DOHH2 (cell line): ENCODE data around the gene FHOD1.

Experiments
- EZH2phosphoT487 ChIP-seq: fragments of 200-600 bp; sonication (generic); IDR thresholded peaks from 2 replicates; pipeline ENCODE4 v1.6.1; 2017; ENCODE audit warnings: borderline replicate concordance, mild to moderate bottlenecking, antibody characterized with exemption, low read length, moderate library complexity, mixed read lengths
- TF ChIP-seq, protein P1 (sequence below): fragments of 200-600 bp; sonication (generic); IDR thresholded peaks from one replicate; pipeline ENCODE4 v1.5.1; 2014; ENCODE audit warnings: antibody characterized with exemption, mild to moderate bottlenecking, low read depth, low read length; ENCODE audit not compliant: poor library complexity, severe bottlenecking

DNA sequence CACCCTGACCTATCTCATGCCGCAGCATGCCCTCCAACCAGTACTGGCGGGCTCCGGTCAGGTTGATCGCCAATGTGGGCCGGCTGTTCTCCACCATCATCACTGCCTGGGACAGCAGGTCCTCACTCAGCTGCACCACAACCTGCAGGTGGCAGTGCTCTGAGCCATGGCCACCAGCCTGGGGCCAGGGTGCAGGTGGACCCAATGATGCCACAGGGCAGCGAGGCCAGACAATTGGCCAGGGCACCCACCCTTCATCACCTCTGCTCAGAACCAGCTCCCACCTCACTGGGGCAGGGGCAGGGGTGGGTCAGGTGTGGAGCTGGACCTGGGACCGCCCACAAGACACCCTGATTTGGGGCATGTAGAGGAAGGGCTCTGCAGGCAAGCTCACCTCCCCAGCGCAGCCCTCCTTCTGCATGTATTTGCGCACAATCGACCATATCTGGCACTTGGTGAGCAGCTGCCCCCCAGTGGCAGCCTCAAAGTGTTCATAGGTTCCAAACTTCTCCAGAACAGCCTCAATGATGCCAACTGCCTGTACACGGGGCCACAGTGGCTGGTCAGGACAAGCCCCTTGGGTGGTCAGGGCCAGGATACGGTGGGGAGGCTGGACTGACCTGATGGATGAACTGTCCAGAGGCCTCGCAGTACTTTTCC lies 67.7 kb downstream of the FHOD1 start:
- TF ChIP-seq, protein P1, sequence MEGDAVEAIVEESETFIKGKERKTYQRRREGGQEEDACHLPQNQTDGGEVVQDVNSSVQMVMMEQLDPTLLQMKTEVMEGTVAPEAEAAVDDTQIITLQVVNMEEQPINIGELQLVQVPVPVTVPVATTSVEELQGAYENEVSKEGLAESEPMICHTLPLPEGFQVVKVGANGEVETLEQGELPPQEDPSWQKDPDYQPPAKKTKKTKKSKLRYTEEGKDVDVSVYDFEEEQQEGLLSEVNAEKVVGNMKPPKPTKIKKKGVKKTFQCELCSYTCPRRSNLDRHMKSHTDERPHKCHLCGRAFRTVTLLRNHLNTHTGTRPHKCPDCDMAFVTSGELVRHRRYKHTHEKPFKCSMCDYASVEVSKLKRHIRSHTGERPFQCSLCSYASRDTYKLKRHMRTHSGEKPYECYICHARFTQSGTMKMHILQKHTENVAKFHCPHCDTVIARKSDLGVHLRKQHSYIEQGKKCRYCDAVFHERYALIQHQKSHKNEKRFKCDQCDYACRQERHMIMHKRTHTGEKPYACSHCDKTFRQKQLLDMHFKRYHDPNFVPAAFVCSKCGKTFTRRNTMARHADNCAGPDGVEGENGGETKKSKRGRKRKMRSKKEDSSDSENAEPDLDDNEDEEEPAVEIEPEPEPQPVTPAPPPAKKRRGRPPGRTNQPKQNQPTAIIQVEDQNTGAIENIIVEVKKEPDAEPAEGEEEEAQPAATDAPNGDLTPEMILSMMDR: no peak
- no peak for TF ChIP-seq EZH2phosphoT487
